Umbilical cord (tissue), 2 donors: ENCODE measurements around the gene ADAM15. TPM values are rescaled to one million over a fixed set of nuclear protein-coding genes. Genes with fewer than 3 reads are reported as not detected.
A peak's percentile ranks its signal among the peaks of the same experiment; 100 is the strongest.

Experiments
- DNase-seq: peaks from one replicate; pipeline ENCODE4 v3.0.0-alpha.2; 2015; ENCODE audit warnings: low spot score
- total RNA-seq: library from RNA; depleted of rRNA; stranded (reverse); fragments of >200 nt; gene quantifications from one replicate; pipeline ENCODE4 v1.2.3, GENCODE V29; 2014; ENCODE audit warnings: low replicate concordance; ENCODE audit not compliant: insufficient read depth

The ADAM15 gene
- total RNA-seq, 1 donor from 2014 or later = 35.6 TPM

DNA sequence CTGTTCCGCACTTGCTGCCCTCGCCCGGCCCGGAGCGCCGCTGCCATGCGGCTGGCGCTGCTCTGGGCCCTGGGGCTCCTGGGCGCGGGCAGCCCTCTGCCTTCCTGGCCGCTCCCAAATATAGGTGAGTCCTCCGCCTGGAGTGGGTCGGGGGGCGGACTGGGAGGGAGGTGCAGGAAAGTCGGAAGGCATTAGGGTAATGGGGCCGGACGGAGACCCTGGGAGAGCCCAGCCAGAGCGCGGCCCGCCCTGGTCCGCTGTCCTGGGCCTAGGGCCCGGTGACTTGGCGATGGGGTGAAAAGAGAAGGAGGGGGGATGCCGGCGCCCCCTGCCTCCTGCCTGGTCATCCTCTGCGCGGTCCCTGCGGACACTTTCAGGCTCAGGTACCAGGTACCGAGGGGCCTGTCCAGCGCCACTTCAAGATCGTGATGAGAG, 243 bp downstream of the ADAM15 start:
- DNase-seq = no peak

DNA sequence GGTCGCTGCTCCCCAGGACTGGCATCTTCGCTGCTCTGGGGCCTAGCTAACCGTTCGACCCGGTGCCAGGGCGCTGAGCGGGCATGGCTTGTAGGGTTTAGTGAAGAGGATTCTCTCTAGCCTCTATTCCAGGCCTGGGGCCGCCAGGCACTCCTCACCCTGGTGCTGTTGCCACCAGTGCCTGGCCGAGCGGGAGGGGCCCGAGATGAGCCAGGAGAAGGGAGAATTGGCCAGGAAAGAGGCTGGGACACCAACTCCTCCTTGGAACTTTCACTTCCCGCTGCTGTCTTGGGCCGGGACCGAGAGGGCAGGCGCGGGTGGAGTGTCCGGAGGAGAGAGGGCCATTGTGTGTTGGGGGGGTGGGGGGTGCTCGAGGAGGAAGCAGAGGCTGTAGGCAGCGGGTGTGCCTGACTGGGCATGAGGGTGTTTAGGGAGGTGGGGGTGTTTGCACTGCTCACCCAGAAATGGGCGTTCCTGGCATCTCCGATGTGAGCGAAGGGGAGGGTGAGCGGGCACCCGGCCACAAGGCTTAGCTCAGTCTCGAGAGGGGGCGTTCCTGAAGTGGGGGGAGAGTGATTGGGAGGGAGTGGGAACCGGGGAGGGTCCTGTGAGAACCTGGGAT, 772 bp downstream of the ADAM15 start:
- DNase-seq = peak; percentile 44

DNA sequence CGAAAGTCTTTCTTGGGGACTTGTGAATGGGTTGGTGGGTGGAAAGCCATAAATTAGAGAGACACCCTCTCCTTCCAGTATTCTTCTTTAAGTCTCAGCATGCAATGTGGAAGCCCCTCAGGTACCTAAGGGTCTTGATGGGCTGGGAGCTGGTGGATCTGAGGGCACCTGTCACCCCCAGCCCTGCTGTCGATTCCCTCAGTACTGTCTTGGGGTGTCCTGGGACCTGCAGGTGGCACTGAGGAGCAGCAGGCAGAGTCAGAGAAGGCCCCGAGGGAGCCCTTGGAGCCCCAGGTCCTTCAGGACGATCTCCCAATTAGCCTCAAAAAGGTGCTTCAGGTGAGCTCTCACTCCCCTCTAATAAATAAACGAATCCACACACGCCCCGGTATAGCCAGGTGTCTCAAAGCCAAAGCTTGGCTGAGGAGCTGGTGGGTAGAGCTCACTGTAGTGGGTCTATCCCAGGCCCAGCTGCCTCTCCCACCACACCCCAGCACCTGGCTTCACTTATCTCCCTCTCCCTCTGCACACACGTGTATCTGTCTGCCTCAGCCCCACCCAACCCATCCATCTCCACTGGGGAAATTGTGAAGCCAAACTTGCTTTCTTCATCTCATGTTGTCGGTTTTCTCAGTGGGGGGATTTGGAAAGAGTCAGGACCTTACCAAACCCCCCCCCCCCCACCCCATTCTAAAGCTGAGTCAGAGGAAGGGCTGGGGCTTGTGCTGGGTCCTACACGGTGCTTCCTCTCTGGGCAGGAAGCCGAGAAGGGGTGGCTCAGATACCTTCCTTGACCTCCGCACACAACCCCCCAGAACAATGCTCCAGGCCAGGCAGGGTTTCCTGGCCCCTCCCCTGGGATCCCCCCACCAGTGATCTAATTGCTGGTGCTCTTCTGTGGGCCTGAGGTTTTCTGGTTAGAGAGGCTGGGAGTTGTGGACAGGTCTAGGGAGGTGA, 1.6 kb downstream of the ADAM15 start:
- no peak for DNase-seq

DNA sequence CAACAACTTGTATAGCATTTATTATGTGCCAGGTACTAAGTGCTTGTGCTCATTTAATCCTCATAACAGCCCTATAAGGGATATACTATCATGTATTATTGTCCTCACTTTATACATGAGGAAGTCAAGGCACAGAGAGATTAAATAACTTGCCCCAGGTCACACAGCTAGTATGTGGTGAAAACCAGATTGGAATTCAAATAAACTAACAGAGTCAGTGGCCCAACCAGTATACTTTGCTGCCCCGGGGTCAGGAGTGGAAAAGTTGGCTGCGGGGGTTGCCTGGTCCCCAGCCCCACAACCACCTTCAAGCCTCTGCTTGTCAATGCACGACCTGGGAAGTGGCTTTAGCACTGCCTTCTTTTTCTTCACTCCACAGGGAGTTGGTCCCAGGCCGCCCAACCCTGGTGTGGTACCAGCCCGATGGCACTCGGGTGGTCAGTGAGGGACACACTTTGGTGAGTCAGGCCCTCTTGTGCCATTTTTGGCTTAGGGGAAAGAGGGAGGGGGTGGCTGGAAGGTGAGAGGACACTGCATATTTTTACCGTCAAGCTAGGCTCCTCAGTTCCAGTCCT, 2.5 kb downstream of the ADAM15 start:
- no peak for DNase-seq

DNA sequence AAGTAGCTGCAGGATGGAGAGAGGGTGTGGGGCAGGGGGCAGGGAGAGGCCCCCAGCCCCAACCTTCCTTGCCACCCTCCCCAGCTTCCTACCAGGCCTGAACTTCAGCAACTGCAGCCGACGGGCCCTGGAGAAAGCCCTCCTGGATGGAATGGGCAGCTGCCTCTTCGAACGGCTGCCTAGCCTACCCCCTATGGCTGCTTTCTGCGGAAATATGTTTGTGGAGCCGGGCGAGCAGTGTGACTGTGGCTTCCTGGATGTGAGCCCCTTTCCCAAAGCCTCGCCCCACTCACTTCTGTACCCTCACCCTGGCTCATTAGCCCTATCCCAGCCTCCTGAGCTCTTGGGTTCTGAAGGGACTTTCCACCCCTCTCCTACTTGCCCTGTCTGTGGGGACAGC, 6.0 kb downstream of the ADAM15 start:
- no peak for DNase-seq

DNA sequence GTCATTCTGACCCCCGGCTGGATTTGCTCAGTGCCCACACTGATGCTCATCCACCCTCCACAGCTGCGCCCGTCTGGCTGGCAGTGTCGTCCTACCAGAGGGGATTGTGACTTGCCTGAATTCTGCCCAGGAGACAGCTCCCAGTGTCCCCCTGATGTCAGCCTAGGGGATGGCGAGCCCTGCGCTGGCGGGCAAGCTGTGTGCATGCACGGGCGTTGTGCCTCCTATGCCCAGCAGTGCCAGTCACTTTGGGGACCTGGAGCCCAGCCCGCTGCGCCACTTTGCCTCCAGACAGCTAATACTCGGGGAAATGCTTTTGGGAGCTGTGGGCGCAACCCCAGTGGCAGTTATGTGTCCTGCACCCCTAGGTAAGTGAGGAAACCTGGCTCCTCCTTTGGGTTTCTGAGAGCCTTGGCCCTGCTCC, 6.7 kb downstream of the ADAM15 start:
- DNase-seq = no peak

DNA sequence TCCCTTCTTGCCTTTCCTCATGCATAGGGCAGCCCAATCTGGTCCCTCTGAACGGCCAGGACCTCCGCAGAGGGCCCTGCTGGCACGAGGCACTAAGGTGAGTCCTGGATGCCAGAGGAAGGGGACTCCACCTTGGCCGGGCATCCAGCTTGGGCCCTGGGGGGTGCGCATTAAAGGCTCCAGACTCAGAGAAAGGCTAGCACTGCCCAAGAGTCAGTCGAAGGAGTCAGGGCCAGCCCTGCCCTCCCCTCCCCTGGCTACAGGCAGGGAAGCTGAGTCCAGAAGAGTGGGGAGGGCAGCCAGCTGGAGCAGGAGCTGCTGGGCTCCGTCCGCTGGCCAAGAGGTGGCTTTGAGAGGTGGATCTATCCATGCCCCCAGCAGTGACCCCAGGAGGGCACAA, 9.6 kb downstream of the ADAM15 start:
- DNase-seq = no peak

DNA sequence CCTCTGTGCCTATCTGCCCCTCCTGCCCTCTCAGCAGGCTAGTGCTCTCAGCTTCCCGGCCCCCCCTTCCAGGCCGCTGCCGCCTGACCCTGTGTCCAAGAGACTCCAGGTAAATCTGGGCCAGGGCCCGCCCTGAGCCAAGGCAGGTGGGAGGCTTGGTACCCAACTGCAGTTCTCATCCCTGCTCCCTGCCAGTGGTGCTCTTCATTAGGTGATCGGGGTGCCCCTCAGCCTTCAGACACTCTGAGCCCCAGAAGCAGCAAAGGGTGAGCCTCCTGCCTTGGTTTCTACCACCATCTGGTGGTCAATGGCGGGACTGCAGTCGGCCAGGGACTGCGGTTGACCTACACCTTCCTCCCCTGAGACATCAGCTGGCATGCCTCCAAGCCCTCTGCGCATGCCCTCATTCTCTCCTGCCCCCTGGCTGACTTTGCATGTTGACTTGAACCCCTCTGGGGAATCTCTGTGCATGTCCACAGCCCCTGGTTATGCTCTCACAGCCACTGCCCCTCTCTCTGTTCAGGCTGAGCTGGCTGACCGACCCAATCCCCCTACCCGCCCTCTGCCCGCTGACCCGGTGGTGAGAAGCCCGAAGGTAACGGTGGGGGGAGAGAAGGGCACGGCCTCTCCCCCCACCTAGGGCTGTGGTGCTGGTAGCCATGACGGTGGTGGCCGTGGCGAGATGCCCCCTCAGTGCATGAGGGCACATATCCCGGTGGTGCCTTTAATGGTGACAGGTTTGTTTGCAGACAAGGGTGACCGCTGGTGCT, 10.4 kb downstream of the ADAM15 start:
- DNase-seq = peak; percentile 80

DNA sequence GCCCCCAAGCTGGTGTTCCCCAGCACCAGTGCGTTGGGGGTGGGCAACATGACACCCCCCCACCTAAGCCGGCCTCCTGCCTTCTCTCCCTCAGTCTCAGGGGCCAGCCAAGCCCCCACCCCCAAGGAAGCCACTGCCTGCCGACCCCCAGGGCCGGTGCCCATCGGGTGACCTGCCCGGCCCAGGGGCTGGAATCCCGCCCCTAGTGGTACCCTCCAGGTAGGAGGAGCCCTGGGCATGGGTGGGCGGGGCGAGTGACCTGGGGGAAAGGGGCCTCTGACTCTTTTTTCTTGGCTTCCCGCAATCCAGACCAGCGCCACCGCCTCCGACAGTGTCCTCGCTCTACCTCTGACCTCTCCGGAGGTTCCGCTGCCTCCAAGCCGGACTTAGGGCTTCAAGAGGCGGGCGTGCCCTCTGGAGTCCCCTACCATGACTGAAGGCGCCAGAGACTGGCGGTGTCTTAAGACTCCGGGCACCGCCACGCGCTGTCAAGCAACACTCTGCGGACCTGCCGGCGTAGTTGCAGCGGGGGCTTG, 11.1 kb downstream of the ADAM15 start:
- no peak for DNase-seq

DNA sequence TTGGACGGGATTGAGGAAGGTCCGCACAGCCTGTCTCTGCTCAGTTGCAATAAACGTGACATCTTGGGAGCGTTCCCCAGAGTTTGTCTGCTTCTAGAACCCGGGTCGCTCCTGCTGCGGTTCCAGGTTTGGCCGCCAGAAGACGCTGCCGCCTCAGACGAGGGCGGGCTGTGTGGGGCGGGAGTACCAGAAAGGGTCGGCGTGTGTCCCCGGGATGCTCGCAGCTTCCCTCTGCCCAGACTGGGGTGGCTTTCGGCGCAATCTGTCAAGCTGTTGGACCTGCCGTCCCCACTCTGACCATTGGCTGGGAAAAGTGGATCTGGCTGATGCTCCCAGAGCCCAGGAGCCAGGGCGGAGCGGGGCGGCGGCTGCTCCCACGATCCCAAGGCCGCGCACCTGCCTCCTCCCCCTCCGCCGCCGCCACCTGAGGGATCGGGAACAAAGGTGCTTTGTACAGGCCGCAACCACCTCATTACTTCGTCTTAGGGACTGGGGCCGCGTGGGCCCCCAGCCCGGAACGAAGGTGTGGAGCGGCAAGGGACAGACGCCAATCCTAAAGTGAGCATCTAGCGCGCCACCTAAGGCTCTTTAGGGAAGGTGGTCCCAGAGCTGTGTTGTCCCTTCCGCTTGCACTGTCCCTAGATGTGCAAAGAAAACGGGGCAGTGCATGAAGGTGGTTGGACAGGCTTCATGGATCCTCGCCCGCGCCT, 11.7 kb downstream of the ADAM15 start:
- peak; percentile 57 for DNase-seq

DNA sequence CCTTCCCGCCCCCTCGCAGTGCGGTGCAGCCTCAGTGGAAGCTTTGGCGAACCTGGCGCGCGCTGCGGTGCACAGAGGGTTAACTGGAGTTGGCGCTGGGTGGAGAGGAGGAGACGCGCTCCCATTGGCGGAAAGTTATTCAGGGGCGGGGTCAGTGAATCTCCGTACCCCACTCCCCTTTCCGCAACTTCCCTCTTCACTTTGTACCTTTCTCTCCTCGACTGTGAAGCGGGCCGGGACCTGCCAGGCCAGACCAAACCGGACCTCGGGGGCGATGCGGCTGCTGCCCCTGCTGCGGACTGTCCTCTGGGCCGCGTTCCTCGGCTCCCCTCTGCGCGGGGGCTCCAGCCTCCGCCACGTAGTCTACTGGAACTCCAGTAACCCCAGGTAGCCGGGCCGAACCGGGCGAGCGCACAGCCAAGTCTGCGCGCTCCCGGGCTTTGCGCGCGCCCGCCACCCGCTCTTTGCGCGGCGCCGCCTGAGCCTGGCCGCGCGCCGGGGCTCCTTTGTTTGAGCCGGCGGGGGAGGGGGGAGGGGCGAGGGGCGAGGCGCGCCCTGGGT, 12.5 kb downstream of the ADAM15 start, which contains the start of gene EFNA4:
EFNA4 (plus strand) TSS at position 191 of the 561 bp plus-strand sequence; CDS start at position 275, 84 bp downstream.
- peak; percentile 91 for DNase-seq

DNA sequence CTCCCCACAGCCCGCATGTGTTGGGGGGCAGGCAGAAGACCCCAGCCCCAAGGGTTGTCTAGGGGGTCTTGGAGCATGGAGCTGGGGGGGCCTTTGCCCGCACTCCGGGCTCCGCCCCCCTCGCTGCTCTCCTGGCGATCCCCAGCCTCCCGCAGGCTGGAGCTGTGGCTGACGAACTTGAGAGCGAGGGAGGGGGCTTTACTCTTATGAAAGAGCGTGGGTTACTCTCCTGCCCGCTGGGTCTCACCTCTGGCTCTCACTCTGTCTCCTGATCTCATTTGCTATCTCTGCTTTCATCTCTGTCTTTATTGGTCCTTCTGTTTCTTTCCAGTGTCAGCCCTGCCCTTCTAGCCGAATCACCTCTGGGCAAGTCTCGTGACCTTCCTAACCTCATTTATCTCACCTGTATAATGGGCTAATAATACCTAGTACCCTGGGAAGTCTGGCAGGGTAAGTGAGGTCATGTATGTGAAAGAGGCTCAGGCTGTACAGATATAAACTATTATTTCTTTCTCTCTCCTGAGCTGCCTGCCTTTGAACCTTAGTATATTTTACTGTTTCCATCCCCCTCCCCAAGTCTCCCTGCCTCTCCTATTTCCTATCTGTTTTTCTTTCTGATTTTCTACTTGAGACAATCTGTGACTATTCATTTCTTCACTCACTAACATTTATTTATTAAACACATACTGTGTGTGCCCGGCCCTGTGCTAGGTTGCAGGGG, 13.2 kb downstream of the ADAM15 start:
- DNase-seq = peak; percentile 22

DNA sequence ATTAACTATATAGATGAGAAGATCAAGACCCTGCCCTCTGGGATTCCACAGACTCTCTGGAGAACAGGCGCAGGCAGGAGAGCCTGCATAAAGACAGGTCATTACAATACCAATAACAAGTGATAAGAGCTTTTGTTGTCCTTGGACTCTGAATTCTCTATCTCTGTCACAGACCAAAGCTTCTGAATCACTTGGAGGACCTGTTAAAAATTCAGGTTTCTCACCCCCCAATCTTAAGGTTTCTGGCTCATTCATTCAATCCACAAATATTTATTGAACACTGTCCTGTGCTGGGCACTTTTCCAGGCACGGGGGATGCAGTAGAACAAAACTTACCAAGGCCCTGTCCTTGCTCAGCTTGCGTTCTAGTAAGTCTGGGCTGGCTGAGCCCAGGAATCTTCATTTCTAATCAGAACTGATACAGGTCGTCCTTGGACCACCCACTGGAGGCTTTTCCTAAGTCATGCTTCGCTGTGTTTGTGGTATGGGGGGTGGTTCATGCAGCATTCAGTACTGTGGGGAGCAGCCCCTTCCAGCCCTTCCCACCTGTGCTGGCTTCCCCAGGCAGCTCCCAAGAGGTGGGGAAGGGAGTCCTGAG, 13.8 kb downstream of the ADAM15 start:
- no peak for DNase-seq

DNA sequence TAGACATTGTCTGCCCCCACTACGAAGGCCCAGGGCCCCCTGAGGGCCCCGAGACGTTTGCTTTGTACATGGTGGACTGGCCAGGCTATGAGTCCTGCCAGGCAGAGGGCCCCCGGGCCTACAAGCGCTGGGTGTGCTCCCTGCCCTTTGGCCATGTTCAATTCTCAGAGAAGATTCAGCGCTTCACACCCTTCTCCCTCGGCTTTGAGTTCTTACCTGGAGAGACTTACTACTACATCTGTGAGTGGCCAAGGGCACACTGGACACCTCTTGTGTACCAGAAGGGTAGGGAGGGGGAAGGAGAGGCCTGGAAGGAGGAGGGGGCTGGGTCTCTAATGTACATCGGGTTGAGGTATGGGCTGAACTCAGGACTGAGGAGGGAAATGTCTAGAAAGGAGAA, 15.7 kb downstream of the ADAM15 start:
- no peak for DNase-seq

DNA sequence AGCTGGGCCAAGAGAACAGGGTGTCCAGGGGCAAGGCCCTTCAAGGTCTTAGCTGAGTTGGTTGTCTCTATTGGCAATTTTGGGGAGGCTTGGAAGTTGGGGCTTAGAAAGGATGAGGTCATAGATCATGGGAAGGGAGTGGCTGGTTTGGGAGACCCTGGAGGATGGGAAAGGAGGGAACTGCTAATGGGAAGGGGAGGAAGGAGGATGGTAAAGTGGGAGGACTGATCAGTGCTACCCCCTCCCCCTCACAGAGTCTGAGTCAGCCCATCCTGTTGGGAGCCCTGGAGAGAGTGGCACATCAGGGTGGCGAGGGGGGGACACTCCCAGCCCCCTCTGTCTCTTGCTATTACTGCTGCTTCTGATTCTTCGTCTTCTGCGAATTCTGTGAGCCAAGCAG, 17.5 kb downstream of the ADAM15 start:
- no peak for DNase-seq

DNA sequence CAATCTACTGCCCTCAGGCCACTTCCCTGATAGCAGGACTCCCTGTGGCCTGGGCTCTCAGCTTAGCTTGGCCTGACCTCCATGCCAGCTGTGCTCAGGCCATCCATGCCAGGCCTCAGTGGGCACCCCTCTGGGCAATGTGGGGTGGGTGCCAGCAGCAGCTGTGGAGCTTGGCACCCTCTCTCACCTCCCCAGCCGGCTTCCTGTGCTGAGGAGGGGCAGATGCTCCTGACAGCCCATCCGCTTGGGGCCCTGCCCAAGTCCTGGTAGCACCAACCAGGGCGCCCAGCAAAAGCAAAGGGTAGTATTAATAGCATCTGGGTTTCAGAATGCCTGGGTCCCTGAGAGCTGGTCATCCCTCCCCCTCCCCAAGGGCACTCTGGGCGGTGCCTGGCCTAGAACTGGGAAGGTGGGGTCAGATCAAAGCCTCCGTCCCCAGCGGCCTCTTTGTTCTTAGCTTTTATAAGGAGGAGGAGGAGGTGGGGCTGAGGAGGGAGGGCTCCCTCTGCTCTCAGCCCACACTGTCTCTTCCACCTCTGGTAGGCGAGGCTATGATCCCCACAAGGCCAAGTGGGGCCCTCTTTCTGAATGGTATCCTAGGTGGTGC, 18.5 kb downstream of the ADAM15 start:
- DNase-seq = peak; percentile 48

DNA sequence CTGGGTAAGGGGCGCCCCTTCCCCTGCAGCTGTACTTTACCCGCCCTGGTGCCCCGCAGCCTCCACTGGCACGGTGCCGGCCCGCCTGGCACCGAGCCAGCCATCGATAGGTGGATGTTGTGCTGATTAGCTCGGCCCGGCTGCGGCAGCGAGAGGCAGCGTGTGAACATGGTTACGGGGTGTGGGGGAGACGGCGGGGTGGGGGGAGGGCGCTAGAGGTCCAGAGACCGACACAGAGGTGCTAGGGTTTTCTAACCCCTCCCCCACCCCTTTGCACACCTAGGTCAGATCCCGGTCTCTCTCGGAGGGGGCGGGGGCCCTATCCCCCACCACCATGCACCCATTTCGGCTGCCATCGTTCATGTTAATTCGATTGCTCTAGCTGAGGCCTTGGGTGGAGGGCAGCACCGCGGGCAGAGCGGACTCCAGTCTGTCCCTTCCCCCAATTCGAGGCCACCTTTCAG, 19.1 kb downstream of the ADAM15 start:
- no peak for DNase-seq

DNA sequence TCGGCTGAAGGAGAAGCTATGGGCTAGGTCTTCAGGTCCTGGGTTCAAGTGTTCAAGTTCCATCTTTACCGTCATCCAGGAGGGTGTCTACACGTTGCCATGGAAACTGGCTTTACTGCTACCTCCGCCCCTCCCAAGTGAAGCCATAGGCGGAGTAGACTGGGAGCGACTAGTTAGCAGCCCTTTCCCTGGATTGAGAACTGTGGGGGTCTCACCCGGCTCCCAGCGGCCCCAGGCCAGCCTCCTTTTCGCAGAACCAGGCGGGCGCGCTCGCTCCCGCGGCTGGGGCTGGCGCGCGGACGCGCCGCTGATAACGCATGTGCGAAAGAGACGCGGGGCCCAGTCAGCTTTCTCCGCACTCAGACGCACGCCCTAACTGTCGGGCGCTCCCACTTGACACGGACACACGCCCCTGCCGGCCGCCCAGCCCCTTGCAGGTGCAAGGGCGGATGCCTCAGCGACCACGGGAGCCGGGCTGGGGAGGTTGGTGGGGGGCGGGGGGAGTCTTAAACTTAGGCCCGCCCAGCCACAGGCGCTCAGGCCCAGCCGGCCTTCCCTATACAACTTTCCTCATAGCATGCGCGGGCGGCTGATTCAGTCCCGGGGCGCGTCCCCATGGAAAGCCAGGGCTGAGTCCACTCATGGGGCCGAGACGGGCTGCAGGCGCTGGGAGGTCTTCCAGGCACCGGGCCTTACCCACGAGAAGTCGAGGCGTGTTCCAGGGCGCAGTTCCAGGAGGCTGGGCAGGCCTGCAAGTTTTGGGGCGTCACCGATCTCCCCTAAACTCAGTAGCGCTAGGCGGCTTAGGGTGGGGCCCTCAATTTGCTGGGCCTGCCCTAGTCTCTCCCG, 19.8 kb downstream of the ADAM15 start:
- peak; percentile 82 for DNase-seq
